GM12801 (cell line): ENCODE results near the gene COPS8.

Experiments used
- TF ChIP-seq, protein P1 (sequence below): IDR thresholded peaks from one replicate; pipeline ENCODE4 v1.5.1; 2011; ENCODE audit warnings: control low read depth; ENCODE audit not compliant: insufficient read length; ENCODE audit errors: extremely low read depth

Gene COPS8

DNA sequence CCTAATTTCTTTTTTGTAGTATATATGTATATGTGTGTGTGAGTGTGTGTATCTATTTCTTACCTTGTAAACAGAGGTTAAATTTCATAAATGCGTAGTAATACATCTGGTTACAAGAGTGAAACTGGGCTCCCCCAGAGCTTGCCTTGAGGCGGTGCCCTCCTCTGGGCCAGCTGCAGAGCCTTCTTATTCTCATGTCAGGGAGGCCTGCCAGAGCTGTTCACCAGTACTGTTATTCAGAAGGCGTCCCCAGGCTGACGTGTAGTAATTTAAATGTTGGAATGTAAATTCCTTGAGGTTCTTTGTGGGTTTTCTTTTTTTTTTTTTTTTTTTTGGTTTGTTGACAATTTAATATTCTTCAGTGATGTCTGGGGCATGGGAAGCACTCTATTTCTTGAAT is 11.2 kb downstream of the COPS8 start:
- TF ChIP-seq, protein P1, sequence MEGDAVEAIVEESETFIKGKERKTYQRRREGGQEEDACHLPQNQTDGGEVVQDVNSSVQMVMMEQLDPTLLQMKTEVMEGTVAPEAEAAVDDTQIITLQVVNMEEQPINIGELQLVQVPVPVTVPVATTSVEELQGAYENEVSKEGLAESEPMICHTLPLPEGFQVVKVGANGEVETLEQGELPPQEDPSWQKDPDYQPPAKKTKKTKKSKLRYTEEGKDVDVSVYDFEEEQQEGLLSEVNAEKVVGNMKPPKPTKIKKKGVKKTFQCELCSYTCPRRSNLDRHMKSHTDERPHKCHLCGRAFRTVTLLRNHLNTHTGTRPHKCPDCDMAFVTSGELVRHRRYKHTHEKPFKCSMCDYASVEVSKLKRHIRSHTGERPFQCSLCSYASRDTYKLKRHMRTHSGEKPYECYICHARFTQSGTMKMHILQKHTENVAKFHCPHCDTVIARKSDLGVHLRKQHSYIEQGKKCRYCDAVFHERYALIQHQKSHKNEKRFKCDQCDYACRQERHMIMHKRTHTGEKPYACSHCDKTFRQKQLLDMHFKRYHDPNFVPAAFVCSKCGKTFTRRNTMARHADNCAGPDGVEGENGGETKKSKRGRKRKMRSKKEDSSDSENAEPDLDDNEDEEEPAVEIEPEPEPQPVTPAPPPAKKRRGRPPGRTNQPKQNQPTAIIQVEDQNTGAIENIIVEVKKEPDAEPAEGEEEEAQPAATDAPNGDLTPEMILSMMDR, result no peak

DNA sequence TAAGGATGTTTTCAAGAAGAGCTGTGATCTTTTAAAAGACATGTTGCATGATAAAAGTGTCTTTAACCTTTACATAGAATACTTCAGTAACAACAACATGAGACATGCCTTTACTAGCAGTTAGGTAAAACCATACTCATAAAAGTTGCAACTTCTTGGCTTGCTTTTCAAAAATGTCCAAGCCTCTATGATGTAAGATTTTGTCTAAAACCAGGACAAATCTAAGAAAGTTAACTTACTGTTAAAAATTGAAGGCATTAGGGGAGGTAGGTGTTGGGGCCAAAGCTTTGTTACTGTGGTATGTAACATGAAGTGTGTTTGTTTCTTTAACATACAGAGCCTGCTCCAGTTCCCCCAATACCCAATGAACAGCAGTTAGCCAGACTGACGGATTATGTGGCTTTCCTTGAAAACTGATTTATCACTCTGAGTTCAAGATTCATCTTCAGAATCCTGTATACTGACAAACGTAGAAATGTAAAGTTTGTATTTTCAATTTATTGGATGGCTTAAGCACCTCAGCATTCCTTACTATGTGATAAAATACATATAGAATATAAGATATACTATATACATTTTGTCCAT is 11.7 kb downstream of the COPS8 start:
- TF ChIP-seq, protein P1, result no peak

DNA sequence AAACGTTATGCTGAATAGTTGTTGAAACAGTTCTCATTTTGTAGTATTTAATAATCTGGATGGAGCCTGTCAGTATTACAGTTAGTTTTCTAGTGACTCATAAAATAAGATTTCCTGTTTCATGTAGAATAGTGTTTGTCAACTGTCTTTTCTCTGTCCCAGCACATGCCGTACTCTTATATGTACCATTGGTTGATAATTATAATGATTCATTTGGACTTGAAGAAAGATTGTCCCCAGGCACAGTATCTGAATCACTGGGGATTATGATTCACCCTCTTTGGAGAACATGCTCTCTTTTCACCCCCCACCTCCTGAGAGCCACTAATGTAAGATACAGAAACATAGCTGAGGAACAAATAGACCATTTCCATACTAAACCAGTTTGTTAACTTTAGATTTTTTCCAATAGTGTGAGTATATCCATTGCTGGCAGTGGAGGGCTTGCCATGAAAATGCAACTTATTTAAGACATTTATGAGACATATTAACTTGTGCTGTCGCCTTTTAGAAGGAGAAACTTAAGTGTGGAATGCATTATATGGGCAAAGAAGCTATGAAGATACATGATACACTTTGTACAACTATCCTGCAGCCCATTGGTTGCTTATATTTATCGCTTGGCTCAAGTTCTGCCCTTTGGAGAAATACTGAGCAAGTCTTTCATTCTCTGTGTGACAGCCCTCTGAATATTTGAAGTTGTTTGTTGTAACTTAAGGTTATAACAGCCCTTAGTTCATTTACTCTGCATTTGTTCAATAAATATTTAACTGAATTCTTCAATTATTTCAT is 12.4 kb downstream of the COPS8 start:
- TF ChIP-seq, protein P1, result no peak

DNA sequence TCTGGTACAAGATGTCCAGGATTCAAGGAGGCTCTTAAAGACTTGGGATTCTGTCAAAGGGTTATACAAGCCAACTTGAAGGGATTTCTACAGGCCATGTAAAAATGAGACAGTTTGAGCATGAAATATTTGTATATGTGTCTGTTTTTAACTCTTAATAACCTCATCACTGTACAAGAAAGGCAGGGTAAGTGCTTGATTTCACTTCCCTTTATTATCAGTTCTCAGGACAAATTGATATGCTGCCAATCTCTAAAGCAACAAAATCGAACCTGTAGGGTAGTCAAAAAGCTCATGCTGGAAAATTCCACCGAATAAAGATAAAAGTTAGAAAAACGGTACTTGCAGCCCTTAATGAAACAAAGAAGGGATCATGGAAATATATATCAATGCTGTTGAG is 14.1 kb downstream of the COPS8 start:
- TF ChIP-seq, protein P1, result no peak

DNA sequence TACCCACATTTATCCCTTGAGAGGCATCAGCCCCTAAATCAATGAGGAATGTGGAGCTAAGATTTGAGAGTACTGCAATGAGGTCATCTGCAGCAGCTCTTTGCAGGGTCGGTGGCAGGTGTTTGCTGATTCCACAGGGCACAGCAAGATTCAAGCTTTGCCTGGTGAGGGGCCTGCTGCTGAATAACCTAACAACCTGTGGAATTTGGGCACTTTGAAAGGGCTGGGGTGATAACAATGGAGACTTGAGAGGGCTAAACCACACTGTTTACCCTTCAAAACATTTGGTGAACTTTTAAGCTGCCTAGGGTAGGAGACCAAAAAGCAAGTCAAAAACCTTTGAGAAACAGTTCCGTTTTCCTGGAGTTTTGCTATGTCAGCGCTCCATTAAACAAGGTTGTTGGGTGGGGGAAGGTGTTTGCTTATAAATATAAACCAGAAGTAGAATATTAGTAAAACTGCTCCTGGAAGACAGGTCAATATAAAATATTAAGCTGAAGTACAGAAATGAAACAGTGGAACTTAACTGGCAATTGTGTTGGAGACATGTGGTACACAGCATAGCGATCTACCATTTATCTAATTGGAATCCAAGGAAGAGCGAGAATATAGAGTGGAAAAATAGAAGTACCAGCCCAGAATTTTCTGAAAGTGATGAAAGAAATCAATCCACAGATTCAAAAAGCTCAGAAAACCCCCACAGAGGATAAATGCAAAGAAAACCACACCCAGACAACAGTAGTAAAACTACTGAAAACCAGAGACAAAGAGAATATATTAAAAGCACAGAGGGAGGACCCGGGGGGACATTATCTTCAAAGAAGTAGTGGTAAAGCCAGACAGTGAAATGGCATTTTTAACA is 15.7 kb downstream of the COPS8 start:
- TF ChIP-seq, protein P1, result no peak

DNA sequence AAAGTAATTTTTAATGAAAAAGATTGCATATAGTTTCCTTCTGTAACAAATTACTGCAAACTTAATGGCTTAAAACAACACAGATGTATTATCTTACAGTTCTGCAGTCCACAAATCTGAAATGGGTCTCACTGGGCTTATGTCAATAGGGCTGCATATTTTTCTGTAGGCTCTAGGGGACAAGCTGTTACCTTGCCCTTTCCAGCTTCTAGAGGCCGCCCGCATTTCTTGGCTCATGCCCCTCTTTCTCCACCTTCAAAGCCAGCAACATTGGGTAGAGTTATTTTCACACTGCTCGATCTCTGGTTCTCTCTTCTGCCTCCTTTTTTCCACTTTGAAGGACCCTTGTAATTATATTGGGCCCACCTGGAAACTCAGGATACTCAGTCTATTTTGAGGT is 16.7 kb downstream of the COPS8 start:
- TF ChIP-seq, protein P1, result no peak

DNA sequence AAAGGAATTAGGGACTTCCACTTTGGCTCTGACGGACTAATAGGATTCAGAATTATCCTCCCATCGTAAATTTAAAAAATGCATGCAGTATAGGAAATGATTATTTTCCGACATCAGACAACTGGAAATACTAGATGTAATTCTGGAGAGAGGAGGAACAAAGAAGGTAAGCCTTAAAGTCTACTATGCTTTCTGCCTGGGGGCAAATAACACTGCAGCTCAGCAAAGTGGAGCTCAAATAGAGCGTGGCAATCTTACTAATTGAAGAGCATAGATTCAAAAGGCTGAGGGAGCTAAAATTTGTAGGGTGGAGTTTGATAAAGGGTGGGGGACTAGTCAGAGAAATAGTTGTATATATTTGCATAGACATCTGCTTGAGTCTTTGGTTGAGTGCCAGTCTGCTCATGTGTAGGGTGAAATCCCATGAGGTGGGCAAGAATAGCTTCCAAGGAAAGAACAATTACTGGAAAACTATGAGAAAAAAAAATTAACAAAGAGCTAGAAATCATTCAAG is 23.8 kb downstream of the COPS8 start:
- TF ChIP-seq, protein P1, result no peak
